ENCODE results near the gene VPS13D.

DNA sequence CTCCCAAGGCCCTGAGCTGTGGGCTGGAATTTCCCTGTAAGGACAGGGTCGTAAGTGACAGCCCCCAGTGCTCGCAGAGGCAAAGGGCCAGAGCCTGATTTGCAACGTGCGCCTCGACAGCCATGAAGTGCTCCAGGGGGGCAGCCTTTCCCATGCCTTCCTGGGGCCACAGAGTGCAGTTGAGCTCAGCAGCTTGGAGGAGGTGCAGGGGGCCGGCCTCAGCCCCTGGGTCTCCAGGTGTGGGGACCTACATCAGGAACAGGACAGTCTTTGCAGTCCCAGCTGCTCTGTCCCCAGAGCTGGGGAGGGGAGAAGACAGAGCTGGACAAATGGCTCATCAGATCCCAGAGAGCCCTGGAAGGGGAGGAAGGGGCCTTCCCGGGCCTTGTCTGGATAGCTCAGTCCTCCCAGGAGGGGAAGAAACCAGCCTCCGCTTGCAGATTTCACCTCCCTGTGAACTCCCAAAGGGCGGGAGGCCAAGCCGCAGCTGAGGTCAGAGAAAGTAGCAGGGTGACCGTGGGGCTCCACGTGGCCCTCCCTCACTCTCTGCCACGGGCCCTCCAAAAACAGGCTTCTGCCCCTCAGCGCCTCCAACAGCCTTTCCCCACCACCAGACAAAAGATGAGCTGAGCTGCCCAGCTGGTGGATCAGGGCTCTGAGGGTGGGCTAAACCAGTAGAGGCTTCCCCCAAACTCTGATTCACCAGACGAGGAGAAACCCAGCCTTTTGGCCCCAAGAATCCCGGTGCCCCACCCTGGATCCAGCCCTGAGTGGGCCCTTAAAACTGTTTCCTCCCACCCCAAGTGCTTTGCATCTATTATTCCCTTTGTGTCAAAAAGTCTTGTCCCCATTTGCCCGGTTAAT, 311.7 kb downstream of the VPS13D start:
- no peak for TF ChIP-seq SIN3A (IDR thresholded peaks at IDR 0.05; ENCODE audit: low read depth)
- no peak for TF ChIP-seq SRF (IDR thresholded peaks at IDR 0.05; ENCODE audit: low read depth)
- TF ChIP-seq, protein P1, sequence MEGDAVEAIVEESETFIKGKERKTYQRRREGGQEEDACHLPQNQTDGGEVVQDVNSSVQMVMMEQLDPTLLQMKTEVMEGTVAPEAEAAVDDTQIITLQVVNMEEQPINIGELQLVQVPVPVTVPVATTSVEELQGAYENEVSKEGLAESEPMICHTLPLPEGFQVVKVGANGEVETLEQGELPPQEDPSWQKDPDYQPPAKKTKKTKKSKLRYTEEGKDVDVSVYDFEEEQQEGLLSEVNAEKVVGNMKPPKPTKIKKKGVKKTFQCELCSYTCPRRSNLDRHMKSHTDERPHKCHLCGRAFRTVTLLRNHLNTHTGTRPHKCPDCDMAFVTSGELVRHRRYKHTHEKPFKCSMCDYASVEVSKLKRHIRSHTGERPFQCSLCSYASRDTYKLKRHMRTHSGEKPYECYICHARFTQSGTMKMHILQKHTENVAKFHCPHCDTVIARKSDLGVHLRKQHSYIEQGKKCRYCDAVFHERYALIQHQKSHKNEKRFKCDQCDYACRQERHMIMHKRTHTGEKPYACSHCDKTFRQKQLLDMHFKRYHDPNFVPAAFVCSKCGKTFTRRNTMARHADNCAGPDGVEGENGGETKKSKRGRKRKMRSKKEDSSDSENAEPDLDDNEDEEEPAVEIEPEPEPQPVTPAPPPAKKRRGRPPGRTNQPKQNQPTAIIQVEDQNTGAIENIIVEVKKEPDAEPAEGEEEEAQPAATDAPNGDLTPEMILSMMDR (IDR thresholded peaks at IDR 0.05 in 2 of 3, conservative IDR thresholded peaks at IDR 0.05 in 1 of 3; ENCODE audit: borderline replicate concordance in 1 of 3, insufficient read depth in 1 of 3, low read depth in 2 of 3, low read length in 2 of 3): no peak
- no peak for TF ChIP-seq EZH2phosphoT487 (IDR thresholded peaks at IDR 0.05; ENCODE audit: borderline replicate concordance)
- no peak for TF ChIP-seq POLR2AphosphoS5 (IDR thresholded peaks at IDR 0.05; ENCODE audit: low read depth, low read length)
- no peak for TF ChIP-seq RAD21 (IDR thresholded peaks at IDR 0.05; ENCODE audit: low read depth)
- TF ChIP-seq POLR2A (IDR thresholded peaks at IDR 0.05; ENCODE audit: borderline replicate concordance, extremely low read depth, insufficient read depth, insufficient read length): no peak
- TF ChIP-seq EZH2 (IDR thresholded peaks at IDR 0.05): no peak

Measured in HCT116 (cell line).